Astrocyte of the spinal cord (primary cell): ENCODE results near the gene RIC1.

Experiments
- DNase-seq: peaks from one replicate; pipeline ENCODE4 v3.0.0; 2011; ENCODE audit warnings: low read depth, low spot score
- H3K4me3 ChIP-seq: 2 replicates; pipeline ENCODE4 v1.5.1; 2011; ENCODE audit warnings: low read depth, mild to moderate bottlenecking, low read length, moderate library complexity
- in situ Hi-C: cut with HindIII; loops from 2 replicates; pipeline ENCODE4 v1.10.0; 2017; ENCODE audit warnings: low sequenced_read_pairs
- TF ChIP-seq, protein P1 (sequence below): IDR thresholded peaks from 2 replicates; pipeline ENCODE4 v1.5.1; 2012; ENCODE audit warnings: low read depth, mild to moderate bottlenecking, low read length, inconsistent platforms

RIC1 gene

DNA sequence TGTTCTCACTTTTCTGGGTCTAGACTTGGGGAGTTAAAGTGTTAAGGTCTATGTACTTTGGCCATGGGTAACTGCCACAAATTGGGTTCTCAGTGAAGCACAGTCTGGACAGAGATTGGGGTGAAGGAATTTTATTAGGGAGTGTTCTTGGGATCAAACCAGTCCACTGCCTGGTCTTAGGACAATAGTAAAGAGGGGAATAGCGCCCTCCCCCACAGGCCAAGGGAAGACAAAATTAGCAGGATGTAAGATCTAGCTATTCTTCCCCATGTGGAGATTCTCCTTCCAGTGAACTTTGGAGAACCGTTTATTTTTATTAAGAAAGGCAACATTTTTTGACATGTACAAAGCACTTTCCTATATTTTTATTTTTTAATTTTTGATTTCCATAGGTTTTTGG, 18.4 kb upstream of the RIC1 start:
- DNase-seq, result no peak
- in situ Hi-C loops, result no loop called here
- no peak overlapping the region for H3K4me3 ChIP-seq
- TF ChIP-seq, protein P1, sequence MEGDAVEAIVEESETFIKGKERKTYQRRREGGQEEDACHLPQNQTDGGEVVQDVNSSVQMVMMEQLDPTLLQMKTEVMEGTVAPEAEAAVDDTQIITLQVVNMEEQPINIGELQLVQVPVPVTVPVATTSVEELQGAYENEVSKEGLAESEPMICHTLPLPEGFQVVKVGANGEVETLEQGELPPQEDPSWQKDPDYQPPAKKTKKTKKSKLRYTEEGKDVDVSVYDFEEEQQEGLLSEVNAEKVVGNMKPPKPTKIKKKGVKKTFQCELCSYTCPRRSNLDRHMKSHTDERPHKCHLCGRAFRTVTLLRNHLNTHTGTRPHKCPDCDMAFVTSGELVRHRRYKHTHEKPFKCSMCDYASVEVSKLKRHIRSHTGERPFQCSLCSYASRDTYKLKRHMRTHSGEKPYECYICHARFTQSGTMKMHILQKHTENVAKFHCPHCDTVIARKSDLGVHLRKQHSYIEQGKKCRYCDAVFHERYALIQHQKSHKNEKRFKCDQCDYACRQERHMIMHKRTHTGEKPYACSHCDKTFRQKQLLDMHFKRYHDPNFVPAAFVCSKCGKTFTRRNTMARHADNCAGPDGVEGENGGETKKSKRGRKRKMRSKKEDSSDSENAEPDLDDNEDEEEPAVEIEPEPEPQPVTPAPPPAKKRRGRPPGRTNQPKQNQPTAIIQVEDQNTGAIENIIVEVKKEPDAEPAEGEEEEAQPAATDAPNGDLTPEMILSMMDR, result no peak

DNA sequence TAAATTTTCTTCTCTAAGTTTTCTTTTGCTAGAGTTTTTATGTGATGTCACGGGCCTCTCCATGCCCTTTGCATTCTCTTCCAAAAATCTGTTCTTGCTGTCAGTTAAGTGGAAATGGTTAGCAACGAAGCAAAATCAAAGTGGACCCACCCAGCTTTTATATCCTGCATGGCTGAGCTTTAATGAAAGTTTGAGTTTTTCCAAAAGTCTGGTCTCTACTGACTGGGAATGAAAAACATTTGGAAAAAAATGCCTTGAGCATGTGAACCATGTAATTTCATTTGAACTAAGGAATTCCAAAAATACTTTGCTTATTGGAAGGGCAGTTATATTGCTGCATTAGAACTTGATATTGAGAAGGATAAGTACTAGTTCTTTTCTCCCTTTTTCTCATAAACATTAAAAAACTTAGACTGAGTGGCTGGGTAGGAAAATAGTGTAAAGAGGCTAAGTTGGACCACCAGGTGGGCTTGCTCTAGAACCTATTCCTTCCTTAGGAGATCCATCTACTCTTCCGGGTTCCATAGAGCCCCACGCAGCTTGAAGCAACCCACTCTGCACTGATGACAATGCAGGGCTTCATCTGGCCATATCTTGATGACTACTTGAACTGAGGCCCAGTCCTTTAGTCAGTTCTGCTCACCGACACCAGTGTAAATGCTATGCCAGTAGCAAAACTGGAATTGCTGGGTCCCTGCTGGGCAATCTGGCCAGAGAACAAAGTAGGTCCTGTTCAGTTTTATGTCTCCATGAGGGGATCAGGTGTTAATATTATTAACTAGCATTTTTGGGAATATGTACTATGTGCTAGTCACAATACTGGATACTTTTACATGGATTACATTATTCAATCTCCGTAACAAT, 17.4 kb upstream of the RIC1 start:
- no peak for DNase-seq
- in situ Hi-C loops, result no loop called here
- TF ChIP-seq, protein P1, result no peak

DNA sequence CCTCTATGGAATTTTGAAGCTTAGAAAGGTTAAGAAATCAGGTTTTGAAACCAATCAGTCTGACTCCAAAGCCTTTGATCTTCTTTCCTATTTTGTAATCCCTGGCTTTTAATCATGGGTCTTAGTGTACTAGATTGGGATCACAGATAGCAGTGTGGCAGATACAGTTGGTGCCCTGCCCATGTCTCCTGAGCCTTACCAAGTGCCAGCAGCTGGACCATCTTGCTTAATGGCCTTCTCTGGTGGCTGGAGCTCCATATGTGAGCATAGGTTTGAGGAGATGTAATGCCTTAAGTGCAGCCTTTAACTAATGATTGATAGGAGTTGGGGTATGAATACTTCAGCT, 16.7 kb upstream of the RIC1 start:
- TF ChIP-seq, protein P1, result no peak
- H3K4me3 ChIP-seq, result no peak overlapping the region
- DNase-seq, result no peak
- in situ Hi-C loops, result no loop called here

More for the DNA sequence above, 17.4 kb upstream of the RIC1 start:
- no peak overlapping the region for H3K4me3 ChIP-seq

DNA sequence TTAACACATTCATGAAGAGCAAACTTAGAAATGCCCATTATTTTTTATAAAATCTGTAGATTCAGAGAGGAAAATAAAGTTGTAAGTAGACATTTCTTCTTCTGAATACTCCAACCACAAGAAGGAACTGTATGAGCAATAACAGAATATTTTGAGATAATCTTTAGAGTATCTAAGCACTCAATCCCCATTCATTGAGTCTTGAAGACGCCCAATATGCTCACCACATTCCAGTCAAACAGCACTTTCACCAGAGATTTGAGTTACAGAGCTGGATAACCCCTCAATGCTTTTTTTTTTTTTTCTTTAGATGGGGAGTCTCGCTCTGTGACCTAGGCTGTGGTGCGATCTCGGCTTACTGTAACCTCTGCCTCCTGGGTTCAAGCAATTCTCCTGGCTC, 14.7 kb upstream of the RIC1 start:
- in situ Hi-C loops, result no loop called here
- TF ChIP-seq, protein P1, result no peak
- no peak overlapping the region for H3K4me3 ChIP-seq
- no peak for DNase-seq

DNA sequence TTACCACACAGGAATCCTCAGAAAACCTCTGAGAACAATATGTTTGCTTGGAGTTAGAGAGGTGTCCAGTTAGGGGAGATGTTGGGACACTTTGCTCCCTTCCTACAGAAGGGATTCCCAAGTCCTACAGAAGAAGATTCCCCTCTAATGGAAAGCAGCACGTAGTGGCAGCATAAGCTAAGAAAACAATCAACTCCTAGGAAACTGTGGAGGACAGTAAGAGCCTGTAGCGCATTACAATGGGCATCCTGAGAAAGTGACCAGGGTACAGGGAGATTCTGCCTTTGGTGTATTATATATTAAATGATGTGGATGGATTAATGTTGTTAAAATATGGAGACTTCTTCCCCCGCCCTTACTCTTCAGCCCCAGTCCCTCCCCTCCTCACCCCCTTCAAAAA, 13.9 kb upstream of the RIC1 start:
- in situ Hi-C loops, result no loop called here
- DNase-seq, result no peak
- H3K4me3 ChIP-seq, result no peak overlapping the region
- TF ChIP-seq, protein P1, result no peak

DNA sequence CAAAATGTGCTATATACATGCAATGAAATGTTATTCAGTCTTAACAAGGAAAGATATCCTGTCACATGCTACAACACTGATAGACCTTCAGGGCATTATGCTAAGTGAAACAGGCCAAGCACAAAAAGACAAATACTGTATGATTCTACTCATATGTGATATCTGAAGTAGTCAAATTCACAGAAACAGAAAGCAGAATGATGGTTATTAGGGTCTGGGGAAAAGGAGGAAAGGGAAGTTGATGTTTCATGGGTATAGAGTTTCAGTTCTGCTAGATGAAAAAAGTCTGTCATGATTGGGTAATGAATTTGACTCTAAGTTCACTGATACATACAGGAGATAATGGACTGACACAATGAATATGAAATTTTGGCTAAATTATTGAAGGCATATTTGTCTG, 11.2 kb upstream of the RIC1 start:
- DNase-seq, result no peak
- in situ Hi-C loops, result no loop called here
- TF ChIP-seq, protein P1, result no peak
- no peak overlapping the region for H3K4me3 ChIP-seq
